IMR-90 (cell line): ENCODE measurements around the gene BCAT1. TPM values are rescaled to one million over a fixed set of nuclear protein-coding genes. Genes with fewer than 3 reads are reported as not detected.

ENCODE experiments used
- ATAC-seq: fragments of 200-7000 bp; cut with Tn5 transposase; 2 replicates; pipeline ENCODE4 v1.9.1; 2020; ENCODE audit warnings: low read depth, mild to moderate bottlenecking, moderate library complexity
- BruUV-seq: library from RNA; stranded (reverse); fragments of 400-500 nt; replicated peaks from 2 replicates; lab custom pipeline; 2021; lab: Mats Ljungman, UMichigan
- CTCF ChIA-PET: fragments of 300-600 bp; formaldehyde crosslinking; extraction: SDS; loops from one replicate; lab custom pipeline; 2021; ENCODE audit warnings: antibody characterized with exemption; lab: Yijun Ruan, JAX
- POLR2A ChIA-PET: fragments of 300-600 bp; sonication (Branson Sonifier 250); formaldehyde crosslinking; loops from one replicate; lab custom pipeline; 2022; ENCODE audit warnings: antibody characterized with exemption; ENCODE audit not compliant: unreplicated experiment; lab: Charles Lee
- DNase-seq: peaks from one replicate; pipeline ENCODE4 v3.0.0; 2013
- H2AFZ ChIP-seq: replicated peaks from 2 replicates; pipeline ENCODE3; 2013; ENCODE audit warnings: low read length, mild to moderate bottlenecking; ENCODE audit not compliant: poor library complexity
- H2AK5ac ChIP-seq: 2 replicates; pipeline ENCODE4 v1.6.1; 2013; ENCODE audit warnings: low read depth, low read length, inconsistent platforms
- H2AK9ac ChIP-seq: replicated peaks from 2 replicates; pipeline ENCODE3; 2013; ENCODE audit warnings: mild to moderate bottlenecking, low read depth, low read length, moderate library complexity; ENCODE audit not compliant: poor library complexity
- H2BK120ac ChIP-seq: 2 replicates; pipeline ENCODE4 v1.6.1; 2013; ENCODE audit warnings: low read depth, low read length, inconsistent platforms
- H2BK15ac ChIP-seq: 3 replicates; pipeline ENCODE4 v1.6.1; 2013; ENCODE audit warnings: low read depth, low read length, inconsistent platforms
- H2BK20ac ChIP-seq: 2 replicates; pipeline ENCODE4 v1.6.1; 2013; ENCODE audit warnings: low read depth, mild to moderate bottlenecking, inconsistent platforms, low read length, moderate library complexity
- H2BK5ac ChIP-seq: 2 replicates; pipeline ENCODE4 v1.6.1; 2013; ENCODE audit warnings: mild to moderate bottlenecking, low read depth, low read length, inconsistent platforms; ENCODE audit not compliant: poor library complexity, severe bottlenecking
- H3K14ac ChIP-seq: replicated peaks from 2 replicates; pipeline ENCODE4 v1.6.1; 2013; ENCODE audit warnings: low read depth, low read length, inconsistent platforms
- H3K18ac ChIP-seq: 2 replicates; pipeline ENCODE4 v1.6.1; 2013; ENCODE audit warnings: low read depth, low read length, control low read depth
- H3K23ac ChIP-seq: 2 replicates; pipeline ENCODE4 v1.6.1; 2013; ENCODE audit warnings: low read depth, low read length, inconsistent platforms
- H3K27ac ChIP-seq: 2 replicates; pipeline ENCODE4 v1.5.1; 2013; ENCODE audit warnings: mild to moderate bottlenecking, control low read depth, low read length; ENCODE audit not compliant: insufficient read depth
- H3K27me3 ChIP-seq: 2 replicates; pipeline ENCODE4 v1.6.1; 2013; ENCODE audit warnings: low read length; ENCODE audit not compliant: control insufficient read depth, insufficient read depth
- H3K36me3 ChIP-seq: 2 replicates; pipeline ENCODE4 v1.6.1; 2013; ENCODE audit warnings: low read length, mixed read lengths; ENCODE audit not compliant: control insufficient read depth, insufficient read depth
- H3K4ac ChIP-seq: 2 replicates; pipeline ENCODE4 v1.6.1; 2013; ENCODE audit warnings: low read depth, low read length, inconsistent platforms
- H3K4me1 ChIP-seq: 2 replicates; pipeline ENCODE4 v1.6.1; 2013; ENCODE audit warnings: low read length, mixed read lengths; ENCODE audit not compliant: control insufficient read depth, insufficient read depth
- H3K4me2 ChIP-seq: 2 replicates; pipeline ENCODE4 v1.6.1; 2013; ENCODE audit warnings: low read depth, mild to moderate bottlenecking, control low read depth, low read length, moderate library complexity
- H3K4me3 ChIP-seq: 2 replicates; pipeline ENCODE4 v1.5.1; 2013; ENCODE audit warnings: low read depth, mild to moderate bottlenecking, control low read depth, low read length, moderate library complexity; ENCODE audit not compliant: insufficient read depth
- H3K56ac ChIP-seq: 2 replicates; pipeline ENCODE4 v1.6.1; 2013; ENCODE audit warnings: low read length, inconsistent platforms; ENCODE audit not compliant: insufficient read depth; ENCODE audit errors: extremely low read depth
- H3K79me1 ChIP-seq, 2 experiments: 2 replicates each; pipeline ENCODE4 v1.6.1; 2013; ENCODE audit warnings: low read length in 2 of 2, inconsistent platforms in 1 of 2, low read depth in 1 of 2
- H3K9ac ChIP-seq: 2 replicates; pipeline ENCODE4 v1.6.1; 2013; ENCODE audit warnings: low read depth, low read length, control low read depth
- H3K9me1 ChIP-seq: 2 replicates; pipeline ENCODE4 v1.6.1; 2013; ENCODE audit warnings: low read length, inconsistent platforms; ENCODE audit not compliant: insufficient read depth
- H3K9me3 ChIP-seq: 2 replicates; pipeline ENCODE4 v1.6.1; 2013; ENCODE audit warnings: low read length; ENCODE audit not compliant: control insufficient read depth, insufficient read depth
- H4K20me1 ChIP-seq: 2 replicates; pipeline ENCODE4 v1.6.1; 2013; ENCODE audit warnings: low read length, inconsistent platforms; ENCODE audit not compliant: insufficient read depth
- H4K5ac ChIP-seq: 2 replicates; pipeline ENCODE4 v1.6.1; 2013; ENCODE audit warnings: mild to moderate bottlenecking, low read depth, low read length, control low read depth
- H4K8ac ChIP-seq, 2 experiments: 2 replicates each; pipeline ENCODE4 v1.6.1; 2013; ENCODE audit warnings: low read depth in 2 of 2, low read length in 2 of 2, control low read depth in 1 of 2, inconsistent platforms in 1 of 2
- H4K91ac ChIP-seq: 2 replicates; pipeline ENCODE4 v1.6.1; 2013; ENCODE audit warnings: low read depth, low read length, inconsistent platforms; ENCODE audit not compliant: insufficient read depth
- CHD1 ChIP-seq: IDR thresholded peaks from 2 replicates; pipeline ENCODE4 v1.6.1; 2012; ENCODE audit warnings: low read depth, low read length, improper control_type of control experiment
- CTCF ChIP-seq: conservative IDR thresholded peaks from 2 replicates; pipeline ENCODE4 v1.5.1; 2012; ENCODE audit warnings: mild to moderate bottlenecking, low read depth, low read length, improper control_type of control experiment
- NFE2L2 ChIP-seq: fragments of 150-350 bp; IDR thresholded peaks from 2 replicates; pipeline ENCODE4 v1.6.1; 2016; ENCODE audit warnings: low read depth, mild to moderate bottlenecking, low read length
- POLR2A ChIP-seq: IDR thresholded peaks from 2 replicates; pipeline ENCODE4 v1.6.1; 2012; ENCODE audit warnings: mild to moderate bottlenecking, low read depth, low read length
- USF2 ChIP-seq: fragments of 150-350 bp; IDR thresholded peaks from 2 replicates; pipeline ENCODE4 v1.6.1; 2017; ENCODE audit warnings: mild to moderate bottlenecking, antibody characterized with exemption, low read length, low read depth
- WGBS, 2 experiments: methylation state at CpG; one replicate each; pipeline versions ENCODE4 v1.1.5 to v1.1.7; 2013; ENCODE audit warnings: missing lambda C conversion rate in 2 of 2; ENCODE audit not compliant: insufficient read length in 1 of 2; ENCODE audit errors: extremely low coverage in 2 of 2; 5-methylcytosine and 5-hydroxymethylcytosine counted together
- dilution Hi-C: fragments of 300-500 bp; cut with HindIII; formaldehyde crosslinking; loops from one replicate; pipeline ENCODE4 v1.14.3; 2018; ENCODE audit warnings: low sequenced_read_pairs; ENCODE audit not compliant: unreplicated experiment
- in situ Hi-C: fragments of 300-500 bp; cut with MboI; formaldehyde crosslinking; loops from 3 replicates; pipeline ENCODE4 v1.14.3; 2019; ENCODE audit warnings: low sequenced_read_pairs, inconsistent platforms, mixed read lengths
- intact Hi-C: fragments of 100-400 bp; cut with micrococcal nuclease; formaldehyde crosslinking; loops from 2 replicates; pipeline ENCODE4 v1.10.0; 2022
- polyA plus RNA-seq, 3 experiments: library from polyadenylated mRNA; depleted of rRNA; stranded (reverse); fragments of >200 nt; gene quantifications; 2 replicates each; pipeline ENCODE4 v1.2.3, GENCODE V29; 2012; ENCODE audit warnings: low replicate concordance in 1 of 3
- total RNA-seq: library from RNA; depleted of rRNA; stranded (reverse); fragments of >200 nt; gene quantifications from 2 replicates; pipeline ENCODE4 v1.2.3, GENCODE V29; 2012

BCAT1 gene
- total and polyA plus RNA-seq, 2 of the 4 experiments (the other 2 are of a cell fraction): 30.4 to 683 TPM

GRCh38 chr12:24848941-24849477 lies 99.9 kb downstream of the BCAT1 start:
- intact Hi-C loops (no loop called here), dilution Hi-C loops (no loop called here), in situ Hi-C loops (no loop called here)
- Histone ChIP-seq H2BK15ac (no peak overlapping the region), H2AK9ac (no peak overlapping the region), H3K56ac (no peak overlapping the region), H3K14ac (no peak overlapping the region), H3K36me3 (peaks cover 10% of the 10 kb centered on the region), H3K79me1 (peaks cover 47 to 71% of the 10 kb centered on the region in 2 experiments), H3K4me3 (no peak overlapping the region), H3K9me1 (peaks cover 7% of the 10 kb centered on the region), H3K27ac (no peak overlapping the region), H2AK5ac (no peak overlapping the region), H2BK5ac (no peak overlapping the region), H4K8ac (no peak overlapping the region), H3K27me3 (no peaks in the 10 kb centered on the region), H3K18ac (no peak overlapping the region), H3K9me3 (no peaks in the 10 kb centered on the region), H4K20me1 (peaks cover 36% of the 10 kb centered on the region; the same call in 1 of the 2 replicates), H3K4me1 (no peaks in the 10 kb centered on the region), H4K5ac (no peak overlapping the region), H3K4ac (no peak overlapping the region), H3K4me2 (no peak overlapping the region), H3K23ac (no peak overlapping the region), H3K9ac (no peak overlapping the region), H2BK120ac (no peak overlapping the region), H2AFZ (no peak overlapping the region), H2BK20ac (no peak overlapping the region), H4K91ac (no peak overlapping the region)
- POLR2A ChIA-PET: no interaction called here
- DNase-seq: no peak
- 91% methylated on average over 3 of the region's 8 CpGs; no CpG with 5 or more reads in 1 of the 2 experiments for WGBS, 2 experiments
- CTCF ChIA-PET: no interaction called here
- TF ChIP-seq USF2 (no peak), CHD1 (no peak), NFE2L2 (no peak), POLR2A (no peak), CTCF (no peak)
- no peak for ATAC-seq
- BruUV-seq: no TSS peak
